ENCODE results near the gene C20orf96.

The C20orf96 gene

GRCh38 chr20:221258-221830 is 69.2 kb downstream of the C20orf96 start:
- in situ Hi-C loops (cut with MboI; ENCODE audit: low sequenced_read_pairs, unreplicated experiment): no loop called here
- no peak for TF ChIP-seq CTCF (IDR thresholded peaks at IDR 0.05; ENCODE audit: borderline replicate concordance, control extremely low read depth, extremely low read depth, insufficient read depth, missing control alignments)
- DNase-seq (ENCODE audit: low spot score): no peak

Data from GM13976 (cell line).